Common myeloid progenitor, CD34-positive (primary cell): Measurements from ENCODE around the gene CRYGB. TPM values are rescaled to one million over a fixed set of nuclear protein-coding genes. Genes with fewer than 3 reads are reported as not detected.

Source experiments
- CTCF ChIA-PET: fragments of 350-600 bp; sonication (Branson Sonifier 250); formaldehyde crosslinking; loops from one replicate; lab custom pipeline; 2021; ENCODE audit warnings: antibody characterized with exemption; lab: Charles Lee
- POLR2A ChIA-PET: fragments of 350-600 bp; sonication (Branson Sonifier 250); formaldehyde crosslinking; loops from one replicate; lab custom pipeline; 2021; ENCODE audit warnings: antibody characterized with exemption; lab: Charles Lee
- DNase-seq, 3 donors: peaks; one replicate each; pipeline versions ENCODE4 v3.0.0 to v3.0.0-alpha.2; 2013
- H3K27ac ChIP-seq, 2 experiments: 1 replicate in 1 of 2; 2 replicates in 1 of 2; pipeline ENCODE4 v1.7.0; 2013; ENCODE audit warnings: inconsistent platforms in 2 of 2, low read length in 2 of 2, mild to moderate bottlenecking in 2 of 2, low read depth in 1 of 2, moderate library complexity in 1 of 2; ENCODE audit not compliant: severe bottlenecking in 2 of 2, insufficient read depth in 1 of 2, poor library complexity in 1 of 2
- H3K27me3 ChIP-seq, 5 experiments: replicated peaks in 2 of 5; 1 replicate in 3 of 5; 2 replicates in 2 of 5; pipeline versions ENCODE4 v1.6.1 to v1.7.0; 2013; ENCODE audit warnings: low read length in 4 of 5, mild to moderate bottlenecking in 2 of 5, moderate library complexity in 2 of 5, inconsistent platforms in 1 of 5; ENCODE audit not compliant: insufficient read depth in 5 of 5, control insufficient read depth in 4 of 5
- H3K36me3 ChIP-seq, 4 experiments: 1 replicate in 2 of 4; 2 replicates in 2 of 4; pipeline versions ENCODE4 v1.6.1 to v1.7.0; 2013; ENCODE audit warnings: low read length in 3 of 4, control low read depth in 1 of 4, mild to moderate bottlenecking in 1 of 4; ENCODE audit not compliant: control insufficient read depth in 4 of 4, insufficient read depth in 4 of 4
- H3K4me1 ChIP-seq, 4 experiments: 1 replicate in 3 of 4; 2 replicates in 1 of 4; pipeline versions ENCODE4 v1.6.1 to v1.7.1; 2013; ENCODE audit warnings: low read length in 3 of 4, mild to moderate bottlenecking in 3 of 4, control low read depth in 1 of 4, inconsistent platforms in 1 of 4, moderate library complexity in 1 of 4; ENCODE audit not compliant: control insufficient read depth in 4 of 4, insufficient read depth in 4 of 4; ENCODE audit errors: control extremely low read depth in 1 of 4
- H3K4me3 ChIP-seq, 7 experiments: 1 replicate in 4 of 7; 2 replicates in 3 of 7; pipeline versions ENCODE4 v1.5.1 to v1.7.0; 2013; ENCODE audit warnings: mild to moderate bottlenecking in 7 of 7, low read length in 6 of 7, moderate library complexity in 6 of 7, inconsistent platforms in 2 of 7, low read depth in 2 of 7, control low read depth in 1 of 7; ENCODE audit not compliant: insufficient read depth in 4 of 7, control insufficient read depth in 1 of 7; ENCODE audit errors: extremely low read depth in 1 of 7
- H3K9me3 ChIP-seq, 5 experiments: 1 replicate in 4 of 5; 2 replicates in 1 of 5; pipeline versions ENCODE4 v1.6.1 to v1.7.1; 2013; ENCODE audit warnings: low read length in 4 of 5, mild to moderate bottlenecking in 2 of 5, inconsistent platforms in 1 of 5, low read depth in 1 of 5, moderate library complexity in 1 of 5; ENCODE audit not compliant: control insufficient read depth in 4 of 5, insufficient read depth in 2 of 5; ENCODE audit errors: control extremely low read depth in 1 of 5
- WGBS: methylation state at CpG from one replicate; pipeline ENCODE4 v1.1.5; 2013; ENCODE audit not compliant: insufficient coverage; 5-methylcytosine and 5-hydroxymethylcytosine counted together
- polyA plus RNA-seq: library from polyadenylated mRNA; unstranded; fragments of 120-200 nt; gene quantifications from one replicate; pipeline ENCODE4 v1.2.1, GENCODE V29; 2013

CRYGB gene
- not detected for polyA plus RNA-seq

- Histone ChIP-seq H3K27me3 (no peaks in the 10 kb centered on the region), H3K4me1 (peaks cover 0 to 4% (median under 1%) of the 10 kb centered on the region in 4 experiments), H3K9me3 (no peaks in the 10 kb centered on the region), H3K36me3 (no peaks in the 10 kb centered on the region), H3K4me3 (no peak within 1 kb of the TSS), H3K27ac (no peak within 1 kb of the TSS)
- WGBS, result 90% methylated on average over 5 of the region's 6 CpGs
- no peak for DNase-seq
- POLR2A ChIA-PET, result no interaction called here
- CTCF ChIA-PET, result no interaction called here
These were observed at the start of gene CRYGB for GRCh38 chr2:208146006-208146405. Gene CRYGB, minus strand, starts transcription at chr2:208146158. Its CDS starts 38 bp downstream, at chr2:208146120.

GRCh38 chr2:208195531-208195930 lies 49.6 kb upstream of the CRYGB start:
- DNase-seq, result no peak
- no peak overlapping the region for H3K27ac ChIP-seq
- no peak overlapping the region for H3K4me3 ChIP-seq
- H3K27me3 ChIP-seq, result no peaks in the 10 kb centered on the region
- no peaks in the 10 kb centered on the region for H3K36me3 ChIP-seq
- ChIA-PET CTCF (no interaction called here), POLR2A (no interaction called here)
- no peaks in the 10 kb centered on the region for H3K4me1 ChIP-seq
- 100% methylated on average over 2 of the region's 3 CpGs for WGBS
- no peaks in the 10 kb centered on the region for H3K9me3 ChIP-seq

GRCh38 chr2:208192611-208193236 lies 46.8 kb upstream of the CRYGB start:
- no peak overlapping the region for H3K27ac ChIP-seq

GRCh38 chr2:208189810-208190503 lies 44.0 kb upstream of the CRYGB start, which contains the start of gene C2orf80:
Gene C2orf80, minus strand, starts transcription at chr2:208190030. Its CDS starts 3,044 bp downstream, at chr2:208186986.
- H3K9me3 ChIP-seq, result no peaks in the 10 kb centered on the region
- H3K36me3 ChIP-seq, result no peaks in the 10 kb centered on the region
- no peak within 1 kb of the TSS for H3K4me3 ChIP-seq
- DNase-seq, result no peak
- ChIA-PET POLR2A (no interaction called here), CTCF (interaction anchor here (1.1 to 1.4 kb wide), 2 partner anchors 14 to 16 kb away, joined by 4 read pairs; no protein-coding TSS in a partner anchor)
- H3K4me1 ChIP-seq, result no peaks in the 10 kb centered on the region
- no peaks in the 10 kb centered on the region for H3K27me3 ChIP-seq
- no peak within 1 kb of the TSS for H3K27ac ChIP-seq
- 94% methylated on average over 8 of the region's 10 CpGs for WGBS

More at GRCh38 chr2:208192611-208193236, 46.8 kb upstream of the CRYGB start:
- Histone ChIP-seq H3K9me3 (no peaks in the 10 kb centered on the region), H3K4me3 (no peak overlapping the region), H3K4me1 (no peaks in the 10 kb centered on the region), H3K27me3 (no peaks in the 10 kb centered on the region), H3K36me3 (no peaks in the 10 kb centered on the region)
- WGBS, result 83% methylated on average over 2 of the region's 8 CpGs
- POLR2A ChIA-PET, result no interaction called here
- CTCF ChIA-PET, result interaction anchor here (1.5 kb wide), 1 partner anchor 17 kb away, joined by 8 read pairs; no protein-coding TSS in a partner anchor
- no peak for DNase-seq

GRCh38 chr2:208189069-208189809 lies 43.3 kb upstream of the CRYGB start:
- ChIA-PET POLR2A (no interaction called here), CTCF (interaction anchor here (1.1 to 1.4 kb wide), 2 partner anchors 13 to 17 kb away, joined by 4 read pairs; no protein-coding TSS in a partner anchor)
- Histone ChIP-seq H3K27ac (no peak overlapping the region), H3K9me3 (no peaks in the 10 kb centered on the region), H3K36me3 (no peaks in the 10 kb centered on the region), H3K4me1 (no peaks in the 10 kb centered on the region), H3K27me3 (no peaks in the 10 kb centered on the region), H3K4me3 (no peak overlapping the region)
- DNase-seq, result no peak
- 100% methylated on average over 1 of the region's 5 CpGs for WGBS

- Histone ChIP-seq H3K4me1 (peaks cover 0 to 8% (median 2%) of the 10 kb centered on the region in 4 experiments), H3K27me3 (no peaks in the 10 kb centered on the region), H3K4me3 (no peak overlapping the region), H3K36me3 (no peaks in the 10 kb centered on the region), H3K9me3 (no peaks in the 10 kb centered on the region), H3K27ac (no peak overlapping the region)
- ChIA-PET CTCF (interaction anchor here (4.3 kb wide), 1 partner anchor 11 kb away, joined by 23 read pairs; no protein-coding TSS in a partner anchor), POLR2A (no interaction called here)
- 86% methylated on average over 2 of the region's 2 CpGs for WGBS
- DNase-seq, result no peak
These were observed 40.9 kb upstream of the CRYGB start for GRCh38 chr2:208186893-208187292.
